MCF 10A (cell line): ENCODE data around the gene CCSER2. TPM values are rescaled to one million over a fixed set of nuclear protein-coding genes. Genes with fewer than 3 reads are reported as not detected.

Experiments used
- BruUV-seq: library from RNA; stranded (reverse); fragments of 400-500 nt; replicated peaks from 2 replicates; lab custom pipeline; 2021; lab: Mats Ljungman, UMichigan
- CTCF ChIA-PET: fragments of 300-600 bp; sonication (Branson Sonifier 250); formaldehyde crosslinking; extraction: SDS; loops from one replicate; lab custom pipeline; 2021; ENCODE audit warnings: antibody characterized with exemption, inconsistent platforms; lab: Yijun Ruan, JAX
- POLR2A ChIA-PET: fragments of 300-600, 350-650 bp; sonication (Branson Sonifier 250); formaldehyde crosslinking; extraction: SDS; loops from one replicate; lab custom pipeline; 2020; ENCODE audit warnings: antibody characterized with exemption, inconsistent platforms; lab: Yijun Ruan, JAX
- DNase-seq: peaks from one replicate; pipeline ENCODE4 v3.0.0-alpha.2; 2018; ENCODE audit not compliant: unreplicated experiment
- H3K27ac Mint-ChIP-seq: one replicate; pipeline ENCODE4 v1.8.0; 2022; ENCODE audit warnings: mild to moderate bottlenecking, low read depth, mixed read lengths; ENCODE audit not compliant: unreplicated experiment
- H3K27me3 Mint-ChIP-seq: one replicate; pipeline ENCODE4 v1.8.0; 2022; ENCODE audit warnings: mixed read lengths; ENCODE audit not compliant: insufficient read depth, unreplicated experiment
- H3K36me3 Mint-ChIP-seq: one replicate; pipeline ENCODE4 v1.8.0; 2022; ENCODE audit warnings: mild to moderate bottlenecking, moderate library complexity, mixed read lengths; ENCODE audit not compliant: insufficient read depth, unreplicated experiment
- H3K4me1 Mint-ChIP-seq: one replicate; pipeline ENCODE4 v1.8.0; 2022; ENCODE audit warnings: mixed read lengths; ENCODE audit not compliant: insufficient read depth, unreplicated experiment
- H3K4me3 Mint-ChIP-seq: one replicate; pipeline ENCODE4 v1.8.0; 2022; ENCODE audit warnings: mild to moderate bottlenecking, moderate library complexity, mixed read lengths; ENCODE audit not compliant: unreplicated experiment
- H3K9me3 Mint-ChIP-seq: one replicate; pipeline ENCODE4 v1.8.0; 2022; ENCODE audit warnings: mixed read lengths; ENCODE audit not compliant: unreplicated experiment
- intact Hi-C: fragments of 100-400 bp; cut with micrococcal nuclease; formaldehyde crosslinking; loops from 2 replicates; pipeline ENCODE4 v1.14.1; 2022
- total RNA-seq: library from RNA; stranded (reverse); gene quantifications from 2 replicates; pipeline ENCODE4 v1.2.3, GENCODE V29; 2022
- TF ChIP-seq, protein P1 (sequence below): fragments of 200-600 bp; IDR thresholded peaks from one replicate; pipeline ENCODE4 v1.8.0; 2022; ENCODE audit warnings: antibody characterized with exemption, mild to moderate bottlenecking; ENCODE audit not compliant: unreplicated experiment

Gene CCSER2
- total RNA-seq, 1 experiment from 2014 or later: 70.0 TPM

DNA sequence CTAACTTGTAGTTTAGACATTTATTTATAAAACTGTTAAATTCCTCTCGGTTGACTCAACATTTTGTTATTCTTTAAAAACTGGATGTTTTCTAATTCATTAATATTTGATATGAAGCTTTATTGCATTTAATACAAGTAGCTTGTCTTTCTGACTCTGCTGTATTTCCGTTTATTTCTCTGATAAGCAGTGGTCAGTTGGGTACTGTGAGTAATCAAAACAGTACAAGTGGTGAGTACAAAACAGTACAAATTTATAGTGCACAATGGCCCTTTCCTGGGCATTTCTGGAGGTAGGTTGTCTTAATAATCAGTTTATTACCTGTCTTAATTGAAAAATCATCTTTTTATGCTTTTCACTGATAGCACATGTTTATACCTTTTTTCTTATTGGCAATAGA lies 182.7 kb downstream of the CCSER2 start:
- CTCF ChIA-PET: interaction anchor here (1.8 kb wide), 1 partner anchor 26 kb away, joined by 4 read pairs; no protein-coding TSS in a partner anchor
- BruUV-seq: no TSS peak
- Mint-ChIP-seq H3K36me3 (peaks cover 18% of the 10 kb centered on the region), H3K4me3 (no peak overlapping the region), H3K9me3 (no peaks in the 10 kb centered on the region), H3K27me3 (no peaks in the 10 kb centered on the region), H3K4me1 (peaks cover 10% of the 10 kb centered on the region), H3K27ac (no peak overlapping the region)
- DNase-seq: no peak
- TF ChIP-seq, protein P1, sequence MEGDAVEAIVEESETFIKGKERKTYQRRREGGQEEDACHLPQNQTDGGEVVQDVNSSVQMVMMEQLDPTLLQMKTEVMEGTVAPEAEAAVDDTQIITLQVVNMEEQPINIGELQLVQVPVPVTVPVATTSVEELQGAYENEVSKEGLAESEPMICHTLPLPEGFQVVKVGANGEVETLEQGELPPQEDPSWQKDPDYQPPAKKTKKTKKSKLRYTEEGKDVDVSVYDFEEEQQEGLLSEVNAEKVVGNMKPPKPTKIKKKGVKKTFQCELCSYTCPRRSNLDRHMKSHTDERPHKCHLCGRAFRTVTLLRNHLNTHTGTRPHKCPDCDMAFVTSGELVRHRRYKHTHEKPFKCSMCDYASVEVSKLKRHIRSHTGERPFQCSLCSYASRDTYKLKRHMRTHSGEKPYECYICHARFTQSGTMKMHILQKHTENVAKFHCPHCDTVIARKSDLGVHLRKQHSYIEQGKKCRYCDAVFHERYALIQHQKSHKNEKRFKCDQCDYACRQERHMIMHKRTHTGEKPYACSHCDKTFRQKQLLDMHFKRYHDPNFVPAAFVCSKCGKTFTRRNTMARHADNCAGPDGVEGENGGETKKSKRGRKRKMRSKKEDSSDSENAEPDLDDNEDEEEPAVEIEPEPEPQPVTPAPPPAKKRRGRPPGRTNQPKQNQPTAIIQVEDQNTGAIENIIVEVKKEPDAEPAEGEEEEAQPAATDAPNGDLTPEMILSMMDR: no peak
- POLR2A ChIA-PET: no interaction called here
- intact Hi-C loops: no loop called here

DNA sequence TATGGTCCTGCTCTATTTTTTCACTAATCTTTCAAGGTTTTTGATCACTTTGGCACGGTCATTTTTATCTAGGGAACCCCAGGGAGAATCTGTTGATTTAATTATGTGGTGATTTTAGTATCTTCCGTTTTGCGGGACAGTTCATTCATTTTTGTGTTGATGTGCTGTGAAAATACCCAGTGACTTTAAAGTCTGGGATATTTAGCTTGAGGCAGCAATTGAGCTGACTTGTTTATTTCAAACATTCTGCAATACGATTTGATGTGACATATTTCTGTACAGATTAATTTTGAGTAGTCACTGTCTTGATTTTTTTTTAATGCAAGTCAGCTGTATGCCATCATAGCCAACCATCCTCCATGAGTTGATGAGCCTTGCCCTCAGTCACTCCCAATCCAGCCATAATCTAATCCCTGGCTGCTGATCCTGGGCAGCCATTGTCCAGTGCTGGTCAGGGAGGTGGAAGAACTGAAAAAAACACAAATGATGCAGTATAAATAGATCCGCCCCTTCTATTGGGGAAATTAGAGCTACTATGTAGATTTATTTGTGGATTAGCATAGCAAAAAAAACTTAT lies 183.4 kb downstream of the CCSER2 start:
- H3K36me3 Mint-ChIP-seq: peaks cover 18% of the 10 kb centered on the region
- no peak overlapping the region for H3K4me3 Mint-ChIP-seq

DNA sequence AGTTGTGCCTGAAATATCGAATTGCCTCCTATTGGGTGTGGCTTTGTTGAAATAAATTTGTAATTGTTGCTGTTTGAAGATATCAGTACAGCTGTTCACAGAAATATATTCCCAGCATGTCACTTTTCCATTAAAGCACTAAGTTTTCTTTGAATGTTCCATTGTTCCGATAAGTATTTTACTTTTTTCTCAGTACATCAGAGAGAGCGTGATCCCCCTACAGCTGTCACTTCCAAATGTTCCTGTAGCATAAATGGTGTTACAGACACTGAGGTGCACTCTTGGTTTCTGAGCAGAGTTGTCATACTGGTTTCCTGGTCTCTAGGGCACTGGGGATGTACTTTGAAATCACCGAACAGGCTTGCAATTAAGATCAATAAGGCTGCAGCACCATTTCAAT lies 189.2 kb downstream of the CCSER2 start:
- POLR2A ChIA-PET: interaction anchor here (0.8 kb wide), 1 partner anchor 188 kb away, joined by 4 read pairs; no protein-coding TSS in a partner anchor

More for the DNA sequence above, 183.4 kb downstream of the CCSER2 start:
- ChIA-PET POLR2A (interaction anchor here (0.6 to 1.2 kb wide), 2 partner anchors 18 to 151 kb away, joined by 3 to 4 read pairs; no protein-coding TSS in a partner anchor), CTCF (interaction anchor here (0.6 to 1.4 kb wide), 3 partner anchors 25 to 948 kb away, joined by 3 to 6 read pairs (median 3); no protein-coding TSS in a partner anchor)
- intact Hi-C loops: no loop called here
- H3K27ac Mint-ChIP-seq: no peak overlapping the region
- TF ChIP-seq, protein P1: no peak
- H3K4me1 Mint-ChIP-seq: peaks cover 10% of the 10 kb centered on the region
- no peaks in the 10 kb centered on the region for H3K9me3 Mint-ChIP-seq
- no peaks in the 10 kb centered on the region for H3K27me3 Mint-ChIP-seq
- no TSS peak for BruUV-seq
- no peak for DNase-seq

DNA sequence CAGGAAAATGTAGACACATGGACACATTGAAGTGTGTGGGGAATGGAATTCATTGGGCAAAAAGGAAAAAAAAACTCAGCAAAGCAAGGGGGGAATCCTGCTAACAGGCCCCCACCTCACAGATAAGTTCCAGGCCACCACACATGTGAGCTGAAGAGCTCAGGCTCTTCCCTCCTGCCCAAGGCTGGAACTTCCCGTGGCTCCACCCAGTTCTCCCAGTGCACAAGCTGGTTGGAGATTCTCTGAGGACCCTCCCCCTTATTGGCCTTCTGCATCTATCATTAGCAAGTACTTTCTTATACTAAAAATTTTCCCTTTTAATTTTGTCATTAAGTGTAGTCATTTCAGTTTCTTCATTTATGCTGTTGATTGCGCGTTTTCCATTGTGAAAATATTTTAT lies 190.8 kb downstream of the CCSER2 start:
- TF ChIP-seq, protein P1: no peak
- Mint-ChIP-seq H3K36me3 (peaks cover 6% of the 10 kb centered on the region), H3K4me3 (no peak overlapping the region), H3K9me3 (no peaks in the 10 kb centered on the region), H3K27me3 (no peaks in the 10 kb centered on the region), H3K27ac (no peak overlapping the region), H3K4me1 (no peaks in the 10 kb centered on the region)
- POLR2A ChIA-PET: no interaction called here
- no TSS peak for BruUV-seq
- DNase-seq: no peak
- CTCF ChIA-PET: no interaction called here
- intact Hi-C loops: no loop called here

More for the DNA sequence above, 189.2 kb downstream of the CCSER2 start:
- Mint-ChIP-seq H3K9me3 (no peaks in the 10 kb centered on the region), H3K4me1 (no peaks in the 10 kb centered on the region), H3K4me3 (no peak overlapping the region), H3K36me3 (peaks cover 18% of the 10 kb centered on the region), H3K27me3 (no peaks in the 10 kb centered on the region), H3K27ac (no peak overlapping the region)
- CTCF ChIA-PET: interaction anchor here (0.7 to 1.1 kb wide), 3 partner anchors 20 to 165 kb away, joined by 3 to 4 read pairs (median 3); no protein-coding TSS in a partner anchor
- TF ChIP-seq, protein P1: no peak
- DNase-seq: no peak
- intact Hi-C loops: no loop called here
- BruUV-seq: no TSS peak
